ENCODE data around the gene ADAMTSL1.

Gene ADAMTSL1

GRCh38 chr9:18893491-18893890 is 419.5 kb downstream of the ADAMTSL1 start:
- peaks cover 3% of the 10 kb centered on the region; the same call in 1 of the 2 replicates for H3K9me3 ChIP-seq (ENCODE audit: control insufficient read depth, insufficient read depth, low read length)
- H3K4me1 ChIP-seq (ENCODE audit: insufficient read depth, low read length), result no peaks in the 10 kb centered on the region
- H3K36me3 ChIP-seq (ENCODE audit: insufficient read depth, low read length), result no peaks in the 10 kb centered on the region
- no peak overlapping the region for H3K9ac ChIP-seq (ENCODE audit: low read depth, low read length)

DNA sequence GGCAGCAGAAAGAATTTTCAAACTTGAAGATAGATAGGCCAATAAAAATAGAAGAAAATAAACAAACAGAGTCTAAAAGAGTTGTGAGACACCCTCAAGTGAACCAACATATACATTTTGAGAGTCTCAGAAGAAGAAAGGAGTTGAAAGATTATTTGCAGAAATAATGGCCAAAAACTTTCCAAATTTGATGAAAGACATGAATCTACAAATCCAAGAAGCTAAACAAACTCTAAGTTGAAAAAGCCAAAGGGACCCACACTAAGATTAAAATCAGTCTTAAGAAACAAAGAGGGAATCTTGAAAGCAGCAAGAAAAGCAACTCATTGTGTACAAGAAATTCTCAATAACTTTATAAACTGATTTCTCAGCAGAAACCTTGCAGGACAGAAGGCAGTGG is 422.1 kb downstream of the ADAMTSL1 start:
- no peaks in the 10 kb centered on the region for H3K4me1 ChIP-seq (ENCODE audit: insufficient read depth, low read length)
- H3K9ac ChIP-seq (ENCODE audit: low read depth, low read length), result no peak overlapping the region
- no peaks in the 10 kb centered on the region for H3K36me3 ChIP-seq (ENCODE audit: insufficient read depth, low read length)
- H3K9me3 ChIP-seq (ENCODE audit: control insufficient read depth, insufficient read depth, low read length), result peaks cover 3% of the 10 kb centered on the region; the same call in 1 of the 2 replicates

DNA sequence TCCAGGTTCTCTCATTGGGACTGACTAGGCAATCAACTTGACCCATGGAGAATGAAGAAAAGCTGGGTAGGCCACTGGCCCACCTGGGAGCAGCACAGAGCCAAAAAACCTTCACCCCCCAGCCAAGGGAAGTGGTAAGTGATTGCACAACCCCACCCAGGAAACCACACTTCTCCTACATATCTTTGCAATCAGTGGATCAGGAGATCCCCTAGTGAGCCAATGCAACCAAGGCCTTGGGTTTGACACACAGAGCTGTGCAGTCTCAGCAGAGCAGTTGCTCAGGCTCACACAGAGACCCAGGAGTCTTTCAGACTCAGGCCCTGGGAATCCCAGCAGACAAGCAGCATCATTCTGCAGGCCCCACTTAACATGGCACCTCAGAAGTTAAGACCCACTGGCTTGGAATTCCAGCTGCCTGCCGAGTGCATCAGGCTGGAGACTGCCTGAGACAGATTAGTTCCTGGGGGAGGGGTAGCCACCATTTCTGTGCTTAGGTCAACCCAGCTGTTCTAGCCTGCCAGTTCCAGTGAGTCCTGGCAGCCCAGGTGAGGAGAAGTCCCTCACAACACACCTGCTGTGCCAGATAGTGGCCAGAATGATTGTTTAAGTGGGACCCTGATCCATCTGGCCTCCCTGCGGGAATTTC is 422.7 kb downstream of the ADAMTSL1 start:
- Histone ChIP-seq H3K4me1 (ENCODE audit: insufficient read depth, low read length) (no peaks in the 10 kb centered on the region), H3K9me3 (ENCODE audit: control insufficient read depth, insufficient read depth, low read length) (peaks cover 3% of the 10 kb centered on the region; the same call in 1 of the 2 replicates), H3K9ac (ENCODE audit: low read depth, low read length) (no peak overlapping the region), H3K36me3 (ENCODE audit: insufficient read depth, low read length) (no peaks in the 10 kb centered on the region)

DNA sequence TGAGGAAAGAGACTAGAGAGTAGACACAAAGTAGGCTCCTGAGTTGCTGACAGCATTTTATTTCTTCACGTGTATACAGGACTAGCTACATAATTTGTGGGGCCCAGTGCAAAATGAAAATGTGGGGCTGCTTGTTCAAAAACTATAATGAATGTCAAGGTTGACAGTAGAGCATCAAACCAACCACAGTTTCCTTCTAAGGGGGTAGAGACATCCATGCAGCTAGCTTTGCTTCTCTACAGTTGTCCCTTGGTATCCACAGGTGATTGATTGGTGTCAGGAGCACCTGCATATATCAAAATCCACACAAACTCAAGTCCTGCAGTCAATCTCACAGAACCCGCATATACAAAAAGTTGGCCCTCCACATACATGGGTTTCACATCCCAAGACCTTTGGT is 429.5 kb downstream of the ADAMTSL1 start:
- H3K4me1 ChIP-seq (ENCODE audit: insufficient read depth, low read length), result no peaks in the 10 kb centered on the region
- no peak overlapping the region for H3K9ac ChIP-seq (ENCODE audit: low read depth, low read length)
- no peaks in the 10 kb centered on the region for H3K36me3 ChIP-seq (ENCODE audit: insufficient read depth, low read length)
- no peaks in the 10 kb centered on the region; the same call in 1 of the 2 replicates for H3K9me3 ChIP-seq (ENCODE audit: control insufficient read depth, insufficient read depth, low read length)

- H3K4me1 ChIP-seq (ENCODE audit: insufficient read depth, low read length), result no peaks in the 10 kb centered on the region
- H3K9ac ChIP-seq (ENCODE audit: low read depth, low read length), result no peak overlapping the region
- H3K9me3 ChIP-seq (ENCODE audit: control insufficient read depth, insufficient read depth, low read length), result no peaks in the 10 kb centered on the region; the same call in 1 of the 2 replicates
- no peaks in the 10 kb centered on the region for H3K36me3 ChIP-seq (ENCODE audit: insufficient read depth, low read length)
Measured at GRCh38 chr9:18905028-18905882, 431.3 kb downstream of the ADAMTSL1 start.

DNA sequence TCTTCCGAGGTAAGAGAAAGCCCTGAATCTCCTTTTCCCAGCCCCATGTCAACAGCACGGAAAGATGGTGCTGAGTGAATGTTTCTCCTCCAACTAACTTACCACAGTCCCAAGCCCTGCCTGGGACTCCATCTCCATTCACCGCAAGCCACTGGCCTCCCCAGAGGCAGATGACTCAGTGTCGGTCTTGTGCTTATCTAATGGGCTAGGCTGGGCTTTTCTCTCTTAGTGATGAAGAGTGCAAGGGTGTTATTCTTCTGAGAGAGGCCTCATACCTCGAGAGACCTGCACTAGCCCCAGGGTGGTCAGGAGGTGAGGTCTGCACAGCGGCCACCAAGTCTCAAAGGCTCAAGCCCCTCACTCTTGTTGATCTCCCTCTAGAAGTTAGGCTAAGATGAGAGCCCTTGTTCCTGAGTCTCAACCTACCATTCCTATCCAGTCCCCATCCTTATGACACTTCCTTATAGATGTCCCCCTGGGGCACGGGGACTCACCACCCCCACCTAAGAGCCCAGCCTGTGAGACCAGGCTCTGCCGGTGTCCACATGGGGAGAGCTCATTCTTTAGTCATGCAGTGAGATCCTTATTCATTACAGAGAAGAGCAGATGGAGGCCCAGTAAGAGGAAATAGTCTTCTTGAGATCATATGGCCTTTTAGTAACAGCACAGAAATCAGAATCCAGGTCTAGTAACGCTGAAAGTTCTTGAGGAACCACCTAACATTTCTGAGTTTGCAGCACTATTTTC is 432.1 kb downstream of the ADAMTSL1 start:
- H3K9ac ChIP-seq (ENCODE audit: low read depth, low read length), result no peak overlapping the region
- H3K4me1 ChIP-seq (ENCODE audit: insufficient read depth, low read length), result 0 out of 2 replicates have a peak, but pooled peaks cover 3% of the 10 kb centered on the region
- no peaks in the 10 kb centered on the region; the same call in 1 of the 2 replicates for H3K9me3 ChIP-seq (ENCODE audit: control insufficient read depth, insufficient read depth, low read length)
- no peaks in the 10 kb centered on the region for H3K36me3 ChIP-seq (ENCODE audit: insufficient read depth, low read length)

DNA sequence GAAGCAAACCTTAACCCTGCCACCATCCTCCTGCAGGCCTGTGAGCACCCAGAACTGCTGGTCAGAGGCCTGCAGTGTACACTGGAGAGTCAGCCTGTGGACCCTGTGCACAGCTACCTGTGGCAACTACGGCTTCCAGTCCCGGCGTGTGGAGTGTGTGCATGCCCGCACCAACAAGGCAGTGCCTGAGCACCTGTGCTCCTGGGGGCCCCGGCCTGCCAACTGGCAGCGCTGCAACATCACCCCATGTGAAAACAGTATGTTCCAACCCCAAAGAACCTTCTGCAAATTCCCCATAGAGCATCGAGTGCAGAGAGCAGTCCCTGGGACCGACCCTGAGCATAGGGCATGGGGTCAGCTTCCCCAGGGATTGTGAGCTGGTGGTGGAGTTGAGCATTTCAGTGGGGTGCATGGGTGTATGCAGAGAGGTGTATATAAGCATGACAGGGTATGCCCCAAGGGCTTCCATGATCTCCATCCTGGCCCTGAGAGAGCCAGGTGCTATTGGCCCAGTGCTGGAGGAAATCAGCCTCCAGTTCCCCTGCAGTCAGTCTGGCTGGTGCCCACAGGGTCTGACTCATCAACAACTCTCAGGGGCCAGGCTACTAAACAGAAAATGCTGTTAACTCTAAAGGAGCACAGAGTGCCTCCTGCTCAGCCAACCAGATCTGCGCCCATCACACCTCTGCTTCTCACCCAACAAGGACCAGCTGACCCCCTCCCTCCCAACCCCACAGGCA is 432.9 kb downstream of the ADAMTSL1 start:
- Histone ChIP-seq H3K4me1 (ENCODE audit: insufficient read depth, low read length) (0 out of 2 replicates have a peak, but pooled peaks cover 7% of the 10 kb centered on the region), H3K36me3 (ENCODE audit: insufficient read depth, low read length) (no peaks in the 10 kb centered on the region), H3K9ac (ENCODE audit: low read depth, low read length) (no peak overlapping the region), H3K9me3 (ENCODE audit: control insufficient read depth, insufficient read depth, low read length) (no peaks in the 10 kb centered on the region; the same call in 1 of the 2 replicates)

DNA sequence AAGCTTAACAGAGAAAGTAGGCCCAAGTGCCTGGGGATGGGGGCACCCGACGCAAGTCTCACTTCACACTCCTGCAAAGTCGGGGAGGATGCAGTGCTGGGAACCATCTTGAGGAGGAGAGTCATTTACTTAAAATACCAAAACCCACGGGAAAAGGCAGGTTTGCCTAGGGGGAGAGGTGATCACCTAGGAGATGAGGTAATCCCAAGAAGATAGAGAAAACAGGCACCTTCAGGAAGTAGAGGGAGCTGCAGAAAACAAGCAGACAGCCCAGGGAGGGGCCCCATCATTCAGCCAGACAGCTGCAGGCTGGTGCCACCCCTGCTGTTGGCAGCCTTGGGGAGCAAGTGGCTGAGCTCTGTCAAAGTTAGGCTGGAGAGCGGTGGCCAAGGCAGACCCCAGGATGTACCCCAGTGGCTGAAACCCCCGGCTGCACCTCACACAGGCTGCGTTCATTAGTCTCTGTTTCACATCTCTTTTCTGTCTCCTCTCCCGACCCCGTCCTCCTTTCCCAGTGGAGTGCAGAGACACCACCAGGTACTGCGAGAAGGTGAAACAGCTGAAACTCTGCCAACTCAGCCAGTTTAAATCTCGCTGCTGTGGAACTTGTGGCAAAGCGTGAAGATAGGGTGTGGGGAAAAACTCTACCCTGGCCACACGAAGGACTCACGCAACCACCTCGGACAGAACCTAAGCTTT is 434.1 kb downstream of the ADAMTSL1 start:
- Histone ChIP-seq H3K36me3 (ENCODE audit: insufficient read depth, low read length) (no peaks in the 10 kb centered on the region), H3K9ac (ENCODE audit: low read depth, low read length) (no peak overlapping the region), H3K9me3 (ENCODE audit: control insufficient read depth, insufficient read depth, low read length) (no peaks in the 10 kb centered on the region; the same call in 1 of the 2 replicates), H3K4me1 (ENCODE audit: insufficient read depth, low read length) (0 out of 2 replicates have a peak, but pooled peaks cover 7% of the 10 kb centered on the region)

DNA sequence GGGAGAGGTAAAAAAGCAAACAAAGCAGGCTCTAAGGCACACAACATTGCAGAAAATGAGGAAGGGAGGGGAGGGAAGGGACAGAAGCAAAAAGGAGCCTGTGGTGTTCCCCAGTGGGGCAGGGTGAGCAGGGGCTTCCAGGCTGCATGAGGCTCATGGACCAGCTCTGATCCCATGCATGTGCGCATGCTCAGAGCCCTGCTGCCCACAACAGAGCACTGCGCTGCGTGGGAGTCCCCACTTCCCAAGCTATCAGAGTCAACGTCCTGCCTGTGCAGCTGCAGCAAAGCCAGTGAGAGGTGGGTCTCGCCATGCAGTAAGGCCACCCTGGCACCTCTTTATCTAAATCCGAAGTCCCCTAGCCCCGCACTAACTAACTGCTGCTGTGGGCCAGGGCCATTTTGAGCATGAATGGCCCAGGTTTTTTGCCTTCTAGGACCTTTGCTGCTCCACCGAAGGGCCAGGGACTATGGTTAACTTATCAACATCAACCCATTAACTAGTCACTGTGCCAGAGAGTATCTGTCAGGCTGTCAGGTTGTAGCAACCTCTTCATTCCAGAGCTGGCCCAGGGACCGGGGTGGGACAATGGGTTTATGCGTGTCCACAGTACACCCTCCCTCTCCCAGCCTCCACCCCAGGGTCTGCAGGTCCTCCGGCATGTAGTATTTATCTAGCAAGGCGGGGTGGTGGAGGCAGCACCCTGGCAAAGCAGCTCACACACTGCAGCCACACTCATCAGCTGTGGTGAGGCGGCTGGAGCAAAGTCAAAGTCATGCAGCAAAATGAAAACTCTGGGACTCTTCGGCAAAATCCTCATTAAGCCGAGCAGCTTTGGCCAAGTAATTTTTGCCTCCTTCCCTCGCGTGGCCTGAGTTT is 435.4 kb downstream of the ADAMTSL1 start:
- no peaks in the 10 kb centered on the region for H3K9me3 ChIP-seq (ENCODE audit: control insufficient read depth, insufficient read depth, low read length)
- H3K9ac ChIP-seq (ENCODE audit: low read depth, low read length), result no peak overlapping the region
- no peaks in the 10 kb centered on the region for H3K36me3 ChIP-seq (ENCODE audit: insufficient read depth, low read length)
- 0 out of 2 replicates have a peak, but pooled peaks cover 7% of the 10 kb centered on the region for H3K4me1 ChIP-seq (ENCODE audit: insufficient read depth, low read length)

DNA sequence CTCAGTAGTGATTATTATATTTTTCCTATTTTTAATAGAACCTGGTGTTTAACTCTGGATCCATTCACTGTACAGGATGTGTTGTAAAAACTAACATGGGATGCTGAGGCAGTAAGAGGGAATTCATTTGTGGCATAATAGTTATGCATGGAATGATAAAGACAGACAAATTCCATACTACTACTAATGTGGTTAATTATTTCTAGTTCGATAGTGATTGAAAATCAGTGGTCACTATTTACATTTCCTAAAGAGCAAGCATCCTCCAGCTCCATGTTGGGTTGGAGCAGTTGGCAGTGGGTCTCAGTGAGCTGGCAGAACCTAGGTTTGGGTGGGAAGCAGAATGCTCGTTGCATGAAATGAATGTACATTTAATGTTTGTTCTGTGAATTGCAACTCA is 436.5 kb downstream of the ADAMTSL1 start:
- Histone ChIP-seq H3K36me3 (ENCODE audit: insufficient read depth, low read length) (no peaks in the 10 kb centered on the region), H3K9ac (ENCODE audit: low read depth, low read length) (no peak overlapping the region), H3K4me1 (ENCODE audit: insufficient read depth, low read length) (0 out of 2 replicates have a peak, but pooled peaks cover 7% of the 10 kb centered on the region), H3K9me3 (ENCODE audit: control insufficient read depth, insufficient read depth, low read length) (no peaks in the 10 kb centered on the region)

DNA sequence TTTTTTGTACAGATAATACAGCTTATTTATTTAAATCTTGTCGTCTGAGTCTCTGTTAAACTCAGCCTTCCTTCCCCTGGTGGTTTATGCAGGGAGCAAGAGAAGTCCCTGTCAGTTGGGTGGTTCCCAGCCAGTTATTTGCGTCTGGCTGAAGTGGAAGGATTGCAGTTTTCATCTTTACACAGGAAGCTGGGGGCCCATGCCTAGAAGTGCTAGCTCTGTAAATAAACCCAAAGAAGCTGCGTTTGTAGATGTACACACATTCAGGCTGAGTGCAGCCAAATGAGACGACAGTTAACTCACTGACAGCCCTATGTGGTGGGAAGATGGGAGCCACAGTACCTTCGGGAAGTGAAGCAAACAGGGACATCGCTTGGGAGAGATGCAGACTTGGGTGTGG is 437.0 kb downstream of the ADAMTSL1 start:
- 0 out of 2 replicates have a peak, but pooled peaks cover 7% of the 10 kb centered on the region for H3K4me1 ChIP-seq (ENCODE audit: insufficient read depth, low read length)

GRCh38 chr9:18911714-18912342 is 437.9 kb downstream of the ADAMTSL1 start:
- Histone ChIP-seq H3K36me3 (ENCODE audit: insufficient read depth, low read length) (no peaks in the 10 kb centered on the region), H3K9me3 (ENCODE audit: control insufficient read depth, insufficient read depth, low read length) (no peaks in the 10 kb centered on the region)

More for the DNA sequence above, 437.0 kb downstream of the ADAMTSL1 start:
- Histone ChIP-seq H3K36me3 (ENCODE audit: insufficient read depth, low read length) (no peaks in the 10 kb centered on the region), H3K9me3 (ENCODE audit: control insufficient read depth, insufficient read depth, low read length) (no peaks in the 10 kb centered on the region), H3K9ac (ENCODE audit: low read depth, low read length) (no peak overlapping the region)

More at GRCh38 chr9:18911714-18912342, 437.9 kb downstream of the ADAMTSL1 start:
- no peak overlapping the region for H3K9ac ChIP-seq (ENCODE audit: low read depth, low read length)
- H3K4me1 ChIP-seq (ENCODE audit: insufficient read depth, low read length), result 0 out of 2 replicates have a peak, but pooled peaks cover 7% of the 10 kb centered on the region
